ENCODE data around the gene ARHGAP32.

The ARHGAP32 gene

GRCh38 chr11:129192150-129192549 lies at the start of gene ARHGAP32:
TSS of gene ARHGAP32 (minus strand) at chr11:129192325. CDS start at chr11:129192198, 127 bp downstream.
- DNase-seq = no peak

DNA sequence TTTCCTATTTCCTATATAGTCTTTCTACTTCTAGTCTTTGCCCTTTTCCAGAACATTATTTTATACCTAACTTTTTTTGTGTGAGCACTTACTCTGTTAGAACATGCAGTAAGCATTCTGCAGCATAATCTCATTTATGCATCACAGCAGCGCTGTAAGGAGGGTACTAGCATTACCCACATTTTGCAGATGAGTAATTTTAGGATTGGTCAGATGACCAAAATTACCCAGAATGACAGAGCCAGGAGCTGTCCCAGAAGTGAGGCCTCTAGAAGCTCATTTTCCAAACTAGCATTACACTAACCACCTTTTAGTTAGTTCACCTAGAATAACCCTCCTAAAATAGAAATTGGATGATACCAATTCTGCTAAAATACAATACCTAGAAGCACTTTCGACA lies 47.1 kb upstream of the ARHGAP32 start:
- no peak for DNase-seq

DNA sequence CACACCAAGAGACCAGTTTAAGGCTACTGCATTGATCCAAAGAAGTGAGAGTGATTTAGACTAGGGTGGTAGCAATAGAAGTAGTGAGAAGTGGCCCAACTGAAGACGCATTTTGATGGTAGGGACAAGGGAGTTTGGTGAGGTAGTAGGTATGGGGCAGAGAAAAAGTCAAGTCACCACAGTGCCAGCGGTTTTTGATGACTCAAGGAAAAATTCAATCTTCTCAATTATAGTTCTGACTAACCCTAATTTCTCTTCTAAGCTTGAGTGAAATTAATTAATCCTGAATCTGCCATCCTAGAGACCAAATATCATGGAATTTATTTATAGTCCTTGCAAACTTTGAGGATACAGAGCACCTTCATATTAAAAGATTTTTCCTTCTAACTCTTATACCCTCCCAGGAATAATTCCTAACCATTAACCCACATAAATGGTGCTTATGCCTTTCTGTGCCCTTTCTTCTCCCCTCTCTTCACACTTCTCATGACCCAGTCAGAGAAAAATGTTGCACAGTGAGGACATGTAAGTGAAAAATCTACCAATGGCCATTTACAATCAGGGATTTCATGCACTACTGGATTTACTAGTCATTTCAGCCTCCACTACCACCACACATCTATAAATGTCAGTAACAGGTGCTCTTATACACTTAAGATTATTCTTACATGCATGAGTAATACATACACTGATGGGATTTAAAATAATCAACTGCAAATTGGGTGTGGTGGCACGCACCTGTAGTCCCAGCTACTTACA lies 45.9 kb upstream of the ARHGAP32 start:
- DNase-seq = no peak

DNA sequence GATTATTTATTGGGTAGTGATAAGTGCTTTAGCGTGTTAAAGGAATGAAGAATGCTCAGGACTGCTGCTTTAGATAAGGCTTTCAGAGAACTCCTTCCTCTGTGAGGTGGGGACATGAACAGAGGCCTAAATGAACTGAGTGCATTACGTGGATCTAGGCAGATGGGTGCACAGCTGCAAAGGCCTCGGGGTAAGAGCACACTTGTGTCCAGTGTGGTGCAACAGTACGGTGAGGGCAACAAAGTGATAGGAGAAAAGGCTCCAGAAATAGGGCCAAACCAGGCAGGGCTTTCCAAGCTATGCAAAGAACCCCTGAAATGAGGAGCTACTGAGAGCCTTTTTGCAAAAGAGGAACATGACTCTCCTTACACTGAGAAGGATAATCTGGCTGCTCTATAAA lies 45.3 kb upstream of the ARHGAP32 start:
- DNase-seq = no peak

DNA sequence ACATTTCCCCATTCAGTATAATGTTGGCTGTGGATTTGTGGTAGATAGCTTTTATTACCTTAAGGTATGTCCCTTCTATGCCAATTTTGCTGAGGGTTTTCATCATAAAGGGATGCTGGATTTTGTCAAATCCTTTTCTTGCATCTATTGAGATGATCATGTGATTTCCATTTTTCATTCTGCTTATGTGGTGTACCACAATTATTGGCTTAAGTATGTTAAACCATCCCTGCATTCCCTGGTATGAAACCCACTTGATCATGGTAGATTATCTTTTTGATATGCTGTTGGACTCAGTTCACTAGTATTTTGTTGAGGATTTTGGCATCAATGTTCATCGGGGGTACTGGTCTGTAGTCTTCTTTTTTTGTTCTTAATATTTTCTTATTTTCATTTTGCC lies 44.7 kb upstream of the ARHGAP32 start:
- no peak for DNase-seq

DNA sequence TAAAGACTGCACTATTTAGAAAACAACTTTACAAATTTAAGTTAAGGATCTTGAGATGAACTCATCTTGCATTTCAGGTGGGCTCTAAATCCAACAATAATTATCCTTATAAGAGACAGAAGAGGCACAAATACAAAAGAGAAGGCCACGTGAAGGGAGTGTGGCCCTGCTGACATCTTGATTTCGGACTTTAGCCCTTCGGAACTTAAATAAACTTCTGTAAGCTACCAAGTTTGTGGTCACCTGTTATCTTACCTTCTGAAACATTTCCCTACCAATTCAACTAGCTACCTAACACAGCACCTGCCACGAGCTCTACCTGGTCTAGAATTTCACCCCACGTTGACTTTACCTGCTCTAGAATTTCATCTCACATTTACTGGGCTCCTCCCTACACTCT lies 42.9 kb upstream of the ARHGAP32 start:
- no peak for DNase-seq

GRCh38 chr11:129230006-129230405 lies 37.9 kb upstream of the ARHGAP32 start:
- no peak for DNase-seq

GRCh38 chr11:129226207-129226798 lies 34.2 kb upstream of the ARHGAP32 start:
- DNase-seq = no peak

DNA sequence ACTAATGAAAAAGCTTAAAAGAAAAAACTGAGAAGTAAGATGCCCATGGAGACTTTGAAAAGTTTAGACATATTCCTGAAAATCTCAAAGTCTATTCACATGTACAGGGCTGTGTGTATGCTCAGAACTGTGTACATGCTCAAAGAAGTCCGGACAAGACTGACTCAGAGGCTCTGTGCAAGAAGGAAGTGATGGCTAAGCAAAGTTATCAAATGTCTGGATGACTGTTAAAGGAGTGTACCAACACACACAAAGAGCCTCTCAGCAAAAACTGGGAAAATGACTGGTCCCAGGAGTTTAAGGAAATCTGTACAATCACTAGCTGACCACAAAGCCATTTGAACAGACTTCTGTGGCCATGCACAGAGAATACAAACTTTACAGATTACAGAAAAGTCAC lies 33.1 kb upstream of the ARHGAP32 start:
- no peak for DNase-seq

GRCh38 chr11:129224538-129224937 lies 32.4 kb upstream of the ARHGAP32 start:
- no peak for DNase-seq

DNA sequence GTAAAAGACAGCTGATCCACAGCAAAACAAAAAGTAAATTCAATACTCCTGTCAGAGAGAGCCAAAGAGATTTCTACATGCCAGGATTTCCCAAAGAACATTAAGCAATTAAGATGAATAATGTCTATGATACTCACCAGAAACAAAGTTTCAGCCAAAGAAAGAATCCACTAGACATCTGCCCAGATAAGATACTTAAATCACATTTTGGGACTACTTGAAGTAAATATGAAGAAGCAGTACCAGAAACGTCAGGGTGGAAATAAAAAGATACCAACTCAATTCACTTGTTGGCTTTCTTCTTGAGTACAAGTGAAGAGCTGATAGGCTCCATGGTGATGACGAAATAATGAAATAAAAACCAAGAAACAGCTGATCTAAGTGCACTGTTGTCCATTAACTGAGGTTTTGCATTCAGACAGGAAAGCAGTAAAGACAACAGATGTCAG lies 31.6 kb upstream of the ARHGAP32 start:
- no peak for DNase-seq

GRCh38 chr11:129223260-129223659 lies 31.1 kb upstream of the ARHGAP32 start:
- no peak for DNase-seq

DNA sequence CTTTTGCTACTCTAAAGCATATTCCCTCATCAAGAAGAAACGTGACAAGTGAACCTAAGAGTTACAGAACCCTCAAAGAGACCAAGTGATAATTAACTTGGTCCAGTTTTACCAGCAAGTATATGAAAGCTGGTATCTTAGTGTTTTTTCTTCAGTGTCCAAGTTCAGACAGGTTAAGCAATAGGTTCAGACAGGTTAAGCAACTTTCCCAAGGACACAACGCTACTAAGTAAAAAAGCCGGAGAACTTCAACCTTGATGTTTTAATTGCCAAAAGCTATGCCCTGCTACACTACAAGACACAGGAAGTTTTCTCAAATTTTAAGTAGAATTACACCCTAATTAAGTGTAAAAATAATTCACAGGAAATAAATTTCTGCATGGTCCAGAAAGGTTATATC lies 30.0 kb upstream of the ARHGAP32 start:
- DNase-seq = no peak

DNA sequence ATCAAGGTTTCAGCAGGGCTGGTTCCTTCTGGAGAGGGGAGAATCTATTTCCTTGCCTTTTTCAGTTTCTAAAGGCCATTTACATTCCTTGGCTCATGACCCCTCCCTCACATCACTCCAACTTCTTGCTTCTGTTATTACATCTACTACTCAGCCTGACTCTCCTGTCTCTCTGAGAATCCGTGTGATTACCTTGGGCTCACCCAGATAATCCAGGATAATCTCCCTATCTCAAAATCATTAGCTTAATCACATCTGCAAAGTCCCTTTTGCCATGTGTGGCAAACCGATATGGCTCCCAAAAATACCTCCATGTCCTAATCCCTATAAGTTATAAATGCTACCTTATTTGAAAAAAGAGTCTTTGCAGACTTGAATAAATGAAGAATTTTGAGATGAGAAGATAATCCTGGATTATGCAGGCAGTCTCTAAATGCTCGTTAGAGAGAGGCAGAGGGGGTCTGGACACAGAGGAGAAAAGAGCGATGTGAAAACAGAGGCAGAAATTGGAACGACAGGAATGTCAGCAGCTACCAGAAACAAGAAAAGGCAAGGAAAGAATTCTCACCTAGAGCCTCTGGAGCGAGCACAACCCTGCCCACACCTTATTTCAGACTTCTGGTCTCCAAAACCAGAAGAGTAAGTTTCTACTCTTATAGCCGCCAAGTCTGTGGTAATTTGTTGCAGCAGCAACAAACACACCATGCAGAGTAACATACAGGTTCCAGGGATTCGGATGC lies 23.6 kb upstream of the ARHGAP32 start:
- DNase-seq = no peak

- DNase-seq = no peak
These were observed 22.7 kb upstream of the ARHGAP32 start for GRCh38 chr11:129214710-129215295.

DNA sequence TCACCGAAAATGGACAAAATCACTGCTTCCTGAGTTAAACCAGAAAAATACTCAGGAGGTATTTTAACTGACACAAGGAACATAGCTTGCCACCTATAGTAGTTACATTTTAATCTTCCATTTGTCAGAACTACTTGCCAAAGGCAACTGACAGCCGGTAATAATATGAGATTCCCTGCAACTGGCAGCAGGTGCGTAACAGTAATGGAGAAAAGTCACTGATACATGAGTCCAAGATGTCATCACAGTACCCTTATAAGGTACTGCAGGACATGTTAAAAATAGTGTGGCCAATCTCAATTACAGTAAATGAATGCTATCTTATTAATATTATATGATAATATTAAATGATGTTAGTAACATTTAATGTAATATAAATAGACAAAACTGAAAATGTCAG lies 21.1 kb upstream of the ARHGAP32 start:
- no peak for DNase-seq

- no peak for DNase-seq
These were observed 19.3 kb upstream of the ARHGAP32 start for GRCh38 chr11:129211397-129211796.

DNA sequence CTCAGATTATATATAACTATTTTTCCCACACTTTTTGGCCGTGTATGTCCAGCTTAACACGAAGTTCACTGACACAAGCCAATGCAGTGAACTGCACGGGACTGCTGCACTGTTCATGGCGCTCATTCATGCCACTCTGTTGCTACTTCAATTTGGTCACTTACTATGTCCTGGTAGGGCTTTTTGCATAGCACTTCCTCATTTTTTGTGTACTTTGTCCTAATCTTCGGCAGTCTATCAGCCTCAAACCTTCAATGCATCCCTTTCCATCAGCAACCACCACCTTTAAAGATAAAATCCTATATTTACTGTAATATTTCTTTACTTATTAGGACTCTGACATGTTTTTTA lies 18.7 kb upstream of the ARHGAP32 start:
- DNase-seq = no peak

DNA sequence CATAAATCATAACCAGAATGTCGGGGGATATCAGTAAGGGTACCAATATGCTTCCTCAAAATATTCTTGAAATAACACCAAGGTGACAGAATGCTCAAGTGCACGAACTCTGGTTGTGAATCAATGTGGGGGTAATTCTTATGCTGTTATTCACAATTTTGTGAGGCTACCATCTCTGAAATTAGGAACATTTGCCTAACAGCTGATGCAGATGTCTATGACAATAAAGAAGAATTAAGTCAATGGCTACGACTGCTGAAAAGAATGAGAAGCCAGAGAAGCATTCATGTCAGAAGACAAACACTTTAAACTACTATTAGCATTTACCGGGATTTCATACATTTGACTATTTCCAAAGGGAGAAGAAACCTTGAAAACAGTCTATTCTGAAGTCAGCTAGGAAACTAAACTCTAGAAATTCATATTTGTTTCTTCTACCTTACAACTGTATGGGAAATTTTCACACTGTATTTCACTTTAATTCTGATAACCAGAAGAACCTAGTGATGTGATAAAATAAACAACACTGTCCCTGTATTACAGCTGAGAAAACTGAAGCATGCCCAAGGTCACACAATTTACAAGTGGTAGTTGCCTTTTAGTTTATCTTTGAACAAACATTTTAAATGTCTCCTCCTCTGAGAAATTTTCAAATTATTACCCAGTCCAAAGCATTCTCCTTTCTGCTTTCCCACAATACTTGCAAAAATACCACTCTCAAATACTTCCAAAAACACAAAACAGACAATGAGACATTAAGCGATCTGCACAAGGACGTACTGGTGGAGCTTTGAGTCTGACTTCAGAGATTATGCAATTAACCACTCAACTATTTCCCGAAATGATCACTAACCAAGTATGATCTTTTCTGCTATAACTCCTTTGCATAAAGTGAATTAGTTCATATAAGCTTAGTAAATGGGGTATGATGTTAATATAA lies 18.0 kb upstream of the ARHGAP32 start:
- no peak for DNase-seq

- no peak for DNase-seq
These were observed 16.7 kb upstream of the ARHGAP32 start for GRCh38 chr11:129208863-129209262.

GRCh38 chr11:129204150-129204838 lies 12.2 kb upstream of the ARHGAP32 start:
- no peak for DNase-seq

GRCh38 chr11:129202646-129203045 lies 10.5 kb upstream of the ARHGAP32 start:
- no peak for DNase-seq
